Dendritic cell treated with granulocyte-macrophage colony-stimulating factor and Interleukin-4, amounts not matched to agents 40 ng/mL and 50 ng/mL, for 4 days (primary cell): Measurements from ENCODE around the gene COBLL1.

Experiments
- H3K27ac Mint-ChIP-seq: one replicate; pipeline ENCODE4 v1.8.0; 2022; ENCODE audit warnings: mild to moderate bottlenecking, mixed read lengths
- H3K27me3 Mint-ChIP-seq: one replicate; pipeline ENCODE4 v1.8.0; 2022; ENCODE audit warnings: mild to moderate bottlenecking, mixed read lengths
- H3K36me3 Mint-ChIP-seq: one replicate; pipeline ENCODE4 v1.8.0; 2022; ENCODE audit warnings: low read depth, mixed read lengths
- H3K4me1 Mint-ChIP-seq: one replicate; pipeline ENCODE4 v1.8.0; 2022; ENCODE audit warnings: low read depth, mixed read lengths
- H3K4me3 Mint-ChIP-seq: one replicate; pipeline ENCODE4 v1.8.0; 2022; ENCODE audit warnings: mild to moderate bottlenecking, moderate library complexity, mixed read lengths
- H3K9me3 Mint-ChIP-seq: one replicate; pipeline ENCODE4 v1.8.0; 2022; ENCODE audit warnings: mixed read lengths
- intact Hi-C: fragments of 100-400 bp; cut with micrococcal nuclease; formaldehyde crosslinking; loops from one replicate; pipeline ENCODE4 v1.15.0; 2022

COBLL1 gene

GRCh38 chr2:164846276-164846675 is 4.7 kb upstream of the COBLL1 start:
- no peaks in the 10 kb centered on the region for H3K9me3 Mint-ChIP-seq
- peaks cover 5% of the 10 kb centered on the region for H3K4me1 Mint-ChIP-seq
- H3K27me3 Mint-ChIP-seq, result peaks cover 7% of the 10 kb centered on the region
- no peaks in the 10 kb centered on the region for H3K36me3 Mint-ChIP-seq
- H3K4me3 Mint-ChIP-seq, result no peak overlapping the region
- intact Hi-C loops, result no loop called here
- no peak overlapping the region for H3K27ac Mint-ChIP-seq

- Mint-ChIP-seq H3K4me3 (no peak overlapping the region), H3K36me3 (no peaks in the 10 kb centered on the region), H3K4me1 (peaks cover 9% of the 10 kb centered on the region), H3K9me3 (no peaks in the 10 kb centered on the region), H3K27ac (no peak overlapping the region), H3K27me3 (peaks cover 21% of the 10 kb centered on the region)
- intact Hi-C loops, result no loop called here
Measured at GRCh38 chr2:164843346-164843911, 1.8 kb upstream of the COBLL1 start.

GRCh38 chr2:164842624-164842966 is 972 bp upstream of the COBLL1 start:
- intact Hi-C loops, result no loop called here
- H3K27ac Mint-ChIP-seq, result no peak overlapping the region
- H3K4me1 Mint-ChIP-seq, result peaks cover 9% of the 10 kb centered on the region
- no peak overlapping the region for H3K4me3 Mint-ChIP-seq
- peaks cover 21% of the 10 kb centered on the region for H3K27me3 Mint-ChIP-seq
- no peaks in the 10 kb centered on the region for H3K9me3 Mint-ChIP-seq
- no peaks in the 10 kb centered on the region for H3K36me3 Mint-ChIP-seq

- H3K27ac Mint-ChIP-seq, result peak overlapping the region; percentile 74
- no peaks in the 10 kb centered on the region for H3K9me3 Mint-ChIP-seq
- H3K4me3 Mint-ChIP-seq, result peak overlapping the region; percentile 88
Measured at GRCh38 chr2:164840930-164841718, 499 bp downstream of the COBLL1 start.

GRCh38 chr2:164840458-164840929 is 1.1 kb downstream of the COBLL1 start:
- Mint-ChIP-seq H3K9me3 (no peaks in the 10 kb centered on the region), H3K4me1 (peaks cover 11% of the 10 kb centered on the region), H3K36me3 (no peaks in the 10 kb centered on the region), H3K27me3 (peaks cover 21% of the 10 kb centered on the region), H3K4me3 (peak overlapping the region; percentile 88), H3K27ac (peak overlapping the region; percentile 74)
- intact Hi-C loops, result no loop called here

More at GRCh38 chr2:164840930-164841718, 499 bp downstream of the COBLL1 start:
- intact Hi-C loops, result no loop called here
- peaks cover 9% of the 10 kb centered on the region for H3K4me1 Mint-ChIP-seq
- no peaks in the 10 kb centered on the region for H3K36me3 Mint-ChIP-seq
- peaks cover 21% of the 10 kb centered on the region for H3K27me3 Mint-ChIP-seq

GRCh38 chr2:164839914-164840457 is 1.6 kb downstream of the COBLL1 start:
- intact Hi-C loops, result no loop called here
- Mint-ChIP-seq H3K4me1 (peaks cover 16% of the 10 kb centered on the region), H3K4me3 (no peak overlapping the region), H3K27me3 (peaks cover 21% of the 10 kb centered on the region), H3K27ac (no peak overlapping the region), H3K36me3 (no peaks in the 10 kb centered on the region), H3K9me3 (no peaks in the 10 kb centered on the region)

- peaks cover 16% of the 10 kb centered on the region for H3K4me1 Mint-ChIP-seq
- H3K36me3 Mint-ChIP-seq, result no peaks in the 10 kb centered on the region
- H3K4me3 Mint-ChIP-seq, result no peak overlapping the region
Measured at GRCh38 chr2:164837807-164838206, 3.8 kb downstream of the COBLL1 start.

GRCh38 chr2:164836907-164837306 is 4.7 kb downstream of the COBLL1 start:
- Mint-ChIP-seq H3K27me3 (peaks cover 21% of the 10 kb centered on the region), H3K9me3 (no peaks in the 10 kb centered on the region), H3K27ac (no peak overlapping the region), H3K36me3 (no peaks in the 10 kb centered on the region), H3K4me1 (peaks cover 16% of the 10 kb centered on the region), H3K4me3 (no peak overlapping the region)
- intact Hi-C loops, result no loop called here

More at GRCh38 chr2:164837807-164838206, 3.8 kb downstream of the COBLL1 start:
- H3K27ac Mint-ChIP-seq, result no peak overlapping the region
- intact Hi-C loops, result no loop called here
- H3K27me3 Mint-ChIP-seq, result peaks cover 21% of the 10 kb centered on the region
- no peaks in the 10 kb centered on the region for H3K9me3 Mint-ChIP-seq

GRCh38 chr2:164835302-164835701 is 6.3 kb downstream of the COBLL1 start:
- no peaks in the 10 kb centered on the region for H3K36me3 Mint-ChIP-seq
- H3K27ac Mint-ChIP-seq, result no peak overlapping the region
- intact Hi-C loops, result no loop called here
- H3K4me1 Mint-ChIP-seq, result peaks cover 9% of the 10 kb centered on the region
- H3K27me3 Mint-ChIP-seq, result peaks cover 11% of the 10 kb centered on the region
- no peaks in the 10 kb centered on the region for H3K9me3 Mint-ChIP-seq
- no peak overlapping the region for H3K4me3 Mint-ChIP-seq

- intact Hi-C loops, result no loop called here
- no peak overlapping the region for H3K27ac Mint-ChIP-seq
- H3K4me1 Mint-ChIP-seq, result peaks cover 6% of the 10 kb centered on the region
Measured at GRCh38 chr2:164831887-164832286, 9.7 kb downstream of the COBLL1 start.

GRCh38 chr2:164831180-164831579 is 10.4 kb downstream of the COBLL1 start:
- H3K4me3 Mint-ChIP-seq, result no peak overlapping the region
- H3K9me3 Mint-ChIP-seq, result no peaks in the 10 kb centered on the region
- H3K27ac Mint-ChIP-seq, result no peak overlapping the region
- peaks cover 6% of the 10 kb centered on the region for H3K4me1 Mint-ChIP-seq
- H3K36me3 Mint-ChIP-seq, result no peaks in the 10 kb centered on the region
- H3K27me3 Mint-ChIP-seq, result no peaks in the 10 kb centered on the region
- intact Hi-C loops, result no loop called here

More at GRCh38 chr2:164831887-164832286, 9.7 kb downstream of the COBLL1 start:
- H3K4me3 Mint-ChIP-seq, result no peak overlapping the region
- H3K36me3 Mint-ChIP-seq, result no peaks in the 10 kb centered on the region
- H3K27me3 Mint-ChIP-seq, result no peaks in the 10 kb centered on the region
- H3K9me3 Mint-ChIP-seq, result no peaks in the 10 kb centered on the region

GRCh38 chr2:164826293-164827243 is 15.1 kb downstream of the COBLL1 start:
- H3K27me3 Mint-ChIP-seq, result no peaks in the 10 kb centered on the region

GRCh38 chr2:164824872-164825271 is 16.8 kb downstream of the COBLL1 start:
- H3K27me3 Mint-ChIP-seq, result no peaks in the 10 kb centered on the region
- intact Hi-C loops, result no loop called here
- H3K9me3 Mint-ChIP-seq, result no peaks in the 10 kb centered on the region
- no peak overlapping the region for H3K27ac Mint-ChIP-seq
- no peak overlapping the region for H3K4me3 Mint-ChIP-seq
- no peaks in the 10 kb centered on the region for H3K4me1 Mint-ChIP-seq
- no peaks in the 10 kb centered on the region for H3K36me3 Mint-ChIP-seq

More at GRCh38 chr2:164826293-164827243, 15.1 kb downstream of the COBLL1 start:
- no peaks in the 10 kb centered on the region for H3K36me3 Mint-ChIP-seq
- H3K4me3 Mint-ChIP-seq, result no peak overlapping the region
- intact Hi-C loops, result no loop called here
- H3K4me1 Mint-ChIP-seq, result no peaks in the 10 kb centered on the region
- no peaks in the 10 kb centered on the region for H3K9me3 Mint-ChIP-seq
- H3K27ac Mint-ChIP-seq, result no peak overlapping the region
